HepG2 (cell line): ENCODE measurements around the gene ICE2. TPM values are rescaled to one million over a fixed set of nuclear protein-coding genes. Genes with fewer than 3 reads are reported as not detected.
A peak's percentile ranks its signal among the peaks of the same experiment; 100 is the strongest.

Experiments
- ATAC-seq: fragments of 200-7000 bp; cut with Tn5 transposase; 3 replicates; pipeline ENCODE4 v1.9.1; 2020; ENCODE audit warnings: mild to moderate bottlenecking, moderate library complexity
- BruUV-seq: library from RNA; stranded (reverse); fragments of 400-500 nt; replicated peaks from 2 replicates; lab custom pipeline; 2021; lab: Mats Ljungman, UMichigan
- CTCF ChIA-PET: fragments of 300-600 bp; formaldehyde crosslinking; extraction: SDS; loops from one replicate; lab custom pipeline; 2021; ENCODE audit warnings: low total read pairs, inconsistent platforms, low intra/inter-chr PET ratio; lab: Yijun Ruan, JAX
- POLR2A ChIA-PET: fragments of 350-600 bp; sonication (Branson Sonifier 250); formaldehyde crosslinking; loops from one replicate; lab custom pipeline; 2020; ENCODE audit warnings: antibody characterized with exemption, inconsistent platforms; lab: Yijun Ruan, JAX
- DNase-seq: peaks from one replicate; pipeline ENCODE4 v3.0.0-alpha.2; 2015; ENCODE audit warnings: low spot score
- FAIRE-seq: peaks from 3 replicates; lab custom pipeline; 2011; peaks lifted over from hg19 to GRCh38; lab: Jason Lieb, UNC
- H2AFZ ChIP-seq: one replicate; pipeline ENCODE4 v1.6.1; 2011; ENCODE audit warnings: low read length, inconsistent platforms
- H3K27ac ChIP-seq: fragments of 300-600 bp; 3 replicates; pipeline ENCODE4 v1.8.0; 2011; ENCODE audit warnings: mixed run types, mild to moderate bottlenecking, mixed read lengths, low read length, inconsistent platforms; ENCODE audit not compliant: insufficient read depth; ENCODE audit errors: extremely low read length
- H3K27me3 ChIP-seq, 2 experiments: fragments of 200-600 bp in 1 of 2; 2 replicates in 1 of 2; 3 replicates in 1 of 2; pipeline versions ENCODE4 v1.6.0 to v1.8.0; 2011; ENCODE audit warnings: low read length in 2 of 2, mild to moderate bottlenecking in 2 of 2, moderate library complexity in 2 of 2, inconsistent platforms in 1 of 2; ENCODE audit not compliant: insufficient read depth in 2 of 2, control insufficient read depth in 1 of 2
- H3K36me3 ChIP-seq, 2 experiments: fragments of 200-600 bp in 1 of 2; replicated peaks in 1 of 2; 2 replicates in 1 of 2; 3 replicates in 1 of 2; pipeline versions ENCODE4 v1.5.1 to v1.8.0; 2011; ENCODE audit warnings: low read length in 2 of 2, inconsistent platforms in 1 of 2; ENCODE audit not compliant: insufficient read depth in 2 of 2, control insufficient read depth in 1 of 2
- H3K4me1 ChIP-seq: 2 replicates; pipeline ENCODE4 v1.5.1; 2012; ENCODE audit warnings: low read length, inconsistent platforms; ENCODE audit not compliant: insufficient read depth
- H3K4me2 ChIP-seq: 2 replicates; pipeline ENCODE4 v1.6.0; 2011; ENCODE audit warnings: low read depth, low read length, inconsistent platforms
- H3K4me3 ChIP-seq, 3 experiments: fragments of 200-600 bp in 1 of 3; sonication (generic), shearing (Covaris generic) in 1 of 3; replicated peaks in 1 of 3; 2 replicates each; pipeline ENCODE4 v1.5.1; 2011 to 2016; ENCODE audit warnings: low read length in 3 of 3, inconsistent platforms in 2 of 3, low read depth in 2 of 3, mild to moderate bottlenecking in 2 of 3, control low read depth in 1 of 3, mixed read lengths in 1 of 3; ENCODE audit not compliant: insufficient read depth in 1 of 3
- H3K79me2 ChIP-seq: one replicate; pipeline ENCODE4 v1.6.1; 2011; ENCODE audit warnings: low read length, inconsistent platforms; ENCODE audit not compliant: insufficient read depth
- H3K9ac ChIP-seq: 2 replicates; pipeline ENCODE4 v1.6.0; 2011; ENCODE audit warnings: mild to moderate bottlenecking, low read depth, low read length, inconsistent platforms; ENCODE audit not compliant: insufficient read depth
- H3K9me3 ChIP-seq: 2 replicates; pipeline ENCODE4 v1.5.1; 2012; ENCODE audit warnings: mild to moderate bottlenecking, low read length
- H4K20me1 ChIP-seq: 2 replicates; pipeline ENCODE4 v1.6.0; 2011; ENCODE audit warnings: inconsistent platforms, mild to moderate bottlenecking, low read length, moderate library complexity; ENCODE audit not compliant: insufficient read depth
- CEBPB ChIP-seq: IDR thresholded peaks from 2 replicates; pipeline ENCODE4 v1.6.1; 2011; ENCODE audit warnings: low read depth, low read length, improper control_type of control experiment, borderline replicate concordance
- CREM ChIP-seq, 2 experiments: sonication (generic) in 1 of 2; formaldehyde crosslinking in 1 of 2; IDR thresholded peaks; 2 replicates each; pipeline versions ENCODE4 v1.4.0 to v1.6.1; 2016 to 2020; ENCODE audit warnings: antibody characterized with exemption in 1 of 2, mild to moderate bottlenecking in 1 of 2, missing genetic modification reagents in 1 of 2
- FOXO4 ChIP-seq: sonication (generic); formaldehyde crosslinking; conservative IDR thresholded peaks from 2 replicates; pipeline ENCODE4 v1.8.1; 2023; ENCODE audit warnings: missing genetic modification reagents
- MAFF ChIP-seq: IDR thresholded peaks from 2 replicates; pipeline ENCODE4 v1.6.1; 2011; ENCODE audit warnings: low read depth, low read length, improper control_type of control experiment
- MAFK ChIP-seq, 2 experiments: IDR thresholded peaks in 1 of 2; conservative IDR thresholded peaks in 1 of 2; 2 replicates each; pipeline ENCODE4 v1.6.1; 2011; ENCODE audit warnings: improper control_type of control experiment in 2 of 2, low read length in 2 of 2
- MATR3 ChIP-seq: sonication (generic); formaldehyde crosslinking; IDR thresholded peaks from 2 replicates; pipeline ENCODE4 v1.4.0; 2020; ENCODE audit warnings: missing genetic modification reagents
- PAX8 ChIP-seq: sonication (generic); formaldehyde crosslinking; IDR thresholded peaks from 2 replicates; pipeline ENCODE4 v1.8.0; 2022; ENCODE audit warnings: mild to moderate bottlenecking, missing genetic modification reagents, borderline replicate concordance
- PHF21A ChIP-seq: sonication (generic); formaldehyde crosslinking; IDR thresholded peaks from 2 replicates; pipeline ENCODE4 v1.5.0; 2020; ENCODE audit warnings: mild to moderate bottlenecking, missing genetic modification reagents
- SRSF1 ChIP-seq: fragments of 200-400 bp; formaldehyde crosslinking; optimal IDR thresholded peaks from 2 replicates; pipeline ENCODE3; 2017; ENCODE audit warnings: mild to moderate bottlenecking, low read depth, low read length, moderate library complexity
- TP53 ChIP-seq: sonication (generic); formaldehyde crosslinking; conservative IDR thresholded peaks from 2 replicates; pipeline ENCODE4 v1.4.0; 2020; ENCODE audit warnings: missing genetic modification reagents
- ZMYM2 ChIP-seq: sonication (generic); formaldehyde crosslinking; IDR thresholded peaks from 2 replicates; pipeline ENCODE4 v1.8.0; 2022; ENCODE audit warnings: mild to moderate bottlenecking, missing genetic modification reagents
- ZNF17 ChIP-seq: sonication (generic); formaldehyde crosslinking; IDR thresholded peaks from 2 replicates; pipeline ENCODE4 v1.5.0; 2020; ENCODE audit warnings: mild to moderate bottlenecking, missing genetic modification reagents
- ZNF234 ChIP-seq: sonication (generic); formaldehyde crosslinking; conservative IDR thresholded peaks from 2 replicates; pipeline ENCODE4 v1.5.1; 2020; ENCODE audit warnings: mild to moderate bottlenecking, missing genetic modification reagents
- ZNF441 ChIP-seq: sonication (generic); formaldehyde crosslinking; IDR thresholded peaks from 2 replicates; pipeline ENCODE4 v1.7.0; 2021; ENCODE audit warnings: missing genetic modification reagents, borderline replicate concordance
- ZNF703 ChIP-seq: sonication (generic); formaldehyde crosslinking; IDR thresholded peaks from 2 replicates; pipeline ENCODE4 v1.5.1; 2020; ENCODE audit warnings: missing genetic modification reagents, mild to moderate bottlenecking, moderate library complexity, borderline replicate concordance
- WGBS: methylation state at CpG from one replicate; pipeline ENCODE4 v1.1.6; 2017; ENCODE audit warnings: low lambda C conversion rate; 5-methylcytosine and 5-hydroxymethylcytosine counted together
- in situ Hi-C: cut with HindIII; loops from 2 replicates; pipeline ENCODE4 v1.10.0; 2017; ENCODE audit warnings: low pct_unique_long_range_greater_than_20kb; ENCODE audit not compliant: extremely low pct_ligation_motif_present
- intact Hi-C: fragments of 100-400 bp; cut with micrococcal nuclease; formaldehyde crosslinking; loops from one replicate; pipeline ENCODE4 v1.10.0; 2022; ENCODE audit not compliant: unreplicated experiment
- polyA plus RNA-seq, 8 experiments: library from polyadenylated mRNA; depleted of rRNA in 3 of 8; stranded (reverse) in 7 of 8; unstranded in 1 of 8; fragments of >200 nt; fragmentation: Illumina TruSeq in 4 of 8; extraction: Trizol in 4 of 8; gene quantifications; 2 replicates each; pipeline versions ENCODE4 v1.2.1 to v1.2.3, GENCODE V29; 2011 to 2016; ENCODE audit warnings: low read depth in 4 of 8, missing spikeins in 1 of 8, mixed read lengths in 1 of 8; ENCODE audit not compliant: insufficient read depth in 1 of 8
- total RNA-seq, 5 experiments: library from RNA; depleted of rRNA; stranded (reverse); fragments of >200 nt; fragmentation: Illumina TruSeq; extraction: Trizol; gene quantifications; 2 replicates each; pipeline ENCODE4 v1.2.3, GENCODE V29; 2016; ENCODE audit warnings: low read depth in 1 of 5

ICE2 gene
- total and polyA plus RNA-seq, 2 of the 13 experiments (the other 11 are each of a cell fraction or from before 2014, with no cell fraction given), result 24.8 to 26.4 TPM

GRCh38 chr15:60458721-60459120 is 20.2 kb downstream of the ICE2 start:
- no peaks in the 10 kb centered on the region for H3K79me2 ChIP-seq
- no peaks in the 10 kb centered on the region for H3K27me3 ChIP-seq
- TF ChIP-seq CEBPB, result no peak
- TF ChIP-seq TP53 (CRISPR knock-in tag), result no peak
- no peak for TF ChIP-seq ZNF234 (CRISPR knock-in tag)
- no peaks in the 10 kb centered on the region for H4K20me1 ChIP-seq
- H3K4me2 ChIP-seq, result no peak overlapping the region
- CTCF ChIA-PET, result no interaction called here
- FAIRE-seq (no peak), DNase-seq (no peak), ATAC-seq (no peak)
- intact Hi-C loops (no loop called here), in situ Hi-C loops (loop anchor here (25.0 kb wide), 1 partner anchor 771 kb away; the partner anchor contains the start of gene BNIP2)
- no peak overlapping the region for H3K4me3 ChIP-seq
- H2AFZ ChIP-seq, result no peak overlapping the region
- H3K9me3 ChIP-seq, result no peaks in the 10 kb centered on the region
- H3K36me3 ChIP-seq, result peaks cover 1 to 25% of the 10 kb centered on the region in 2 experiments; a peak in 4 of 5 replicates
- no TSS peak for BruUV-seq
- H3K27ac ChIP-seq, result no peak overlapping the region
- H3K9ac ChIP-seq, result no peak overlapping the region
- POLR2A ChIA-PET, result no interaction called here
- 98% methylated on average over 6 of the region's 6 CpGs for WGBS
- H3K4me1 ChIP-seq, result peaks cover 5% of the 10 kb centered on the region; the same call in 1 of the 2 replicates

DNA sequence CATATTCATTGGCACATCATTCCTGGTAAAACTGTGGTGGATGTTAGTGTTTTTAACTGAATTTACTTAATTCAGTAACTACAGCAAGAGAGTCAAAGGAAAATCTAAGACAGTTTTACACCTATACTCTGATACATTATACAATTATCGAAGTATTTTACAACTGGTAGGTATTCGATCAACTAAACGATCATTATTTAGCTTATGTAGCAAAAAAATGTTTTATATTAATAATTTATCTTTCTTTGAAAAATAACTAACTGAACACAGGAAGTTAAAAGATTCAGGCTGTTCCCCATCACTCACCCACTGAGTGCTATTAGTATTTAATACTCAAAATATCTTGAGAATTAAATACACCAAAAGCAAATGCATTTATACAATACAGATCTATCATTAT is 21.0 kb downstream of the ICE2 start:
- DNase-seq (no peak), FAIRE-seq (no peak)
- no peak overlapping the region for H3K4me3 ChIP-seq
- POLR2A ChIA-PET, result no interaction called here
- intact Hi-C loops, result no loop called here
- 94% methylated on average over 3 of the region's 3 CpGs for WGBS
- H3K36me3 ChIP-seq, result peaks cover 1 to 33% of the 10 kb centered on the region in 2 experiments; a peak in 4 of 5 replicates
- TF ChIP-seq MATR3 (CRISPR knock-in tag) (no peak), PHF21A (no peak), ZNF17 (CRISPR knock-in tag) (no peak), ZMYM2 (CRISPR knock-in tag) (no peak), ZNF703 (CRISPR knock-in tag) (no peak), PAX8 (no peak), CREM (IDR thresholded peaks at IDR 0.05) (no peak), CREM (CRISPR knock-in tag; IDR thresholded peaks at IDR 0.05) (no peak), MAFK (conservative IDR thresholded peaks at IDR 0.05 in 1 of 2, IDR thresholded peaks at IDR 0.05 in 1 of 2; ENCODE audit: low read length in 2 of 2) (peak in 1 of 2 experiments; percentile 49; a peak in 3 of 4 replicates), FOXO4 (CRISPR knock-in tag) (no peak), SRSF1 (no peak), ZNF441 (CRISPR knock-in tag) (no peak), MAFF (0 out of 2 replicates have a peak, but pooled peaks have one; percentile 12)
- TF ChIP-seq, all 625 proteins: peak for 2
- Histone ChIP-seq H3K4me2 (no peak overlapping the region), H3K27me3 (no peaks in the 10 kb centered on the region), H3K27ac (no peak overlapping the region), H3K9me3 (no peaks in the 10 kb centered on the region), H3K79me2 (no peaks in the 10 kb centered on the region), H3K4me1 (peaks cover 5% of the 10 kb centered on the region; the same call in 1 of the 2 replicates), H2AFZ (no peak overlapping the region), H4K20me1 (no peaks in the 10 kb centered on the region), H3K9ac (no peak overlapping the region)
- CTCF ChIA-PET, result no interaction called here
- in situ Hi-C loops, result loop anchor here (25.0 kb wide), 1 partner anchor 771 kb away; the partner anchor contains the start of gene BNIP2
- BruUV-seq, result no TSS peak
- ATAC-seq, result no peak
